ENCODE measurements around the gene TNFRSF21.

DNA sequence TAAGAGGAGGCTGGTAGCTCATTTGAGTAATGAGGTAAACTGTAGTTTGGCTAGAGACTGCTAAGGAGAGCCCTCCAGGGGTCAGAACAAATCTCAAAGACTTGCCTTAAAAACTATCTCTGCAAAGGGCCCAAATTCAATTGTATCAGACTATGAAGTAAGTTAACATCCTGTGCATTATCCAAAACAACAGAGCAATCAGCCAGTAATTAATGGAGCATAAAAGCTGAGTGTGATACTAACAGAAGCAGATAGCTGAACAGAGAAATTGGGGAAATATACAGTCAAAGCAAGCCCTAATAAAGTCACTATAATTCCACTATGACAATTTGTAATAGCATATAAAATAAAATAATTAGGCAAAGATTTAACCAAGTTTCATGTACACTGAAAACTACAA lies 45.8 kb upstream of the TNFRSF21 start:
- TF ChIP-seq, protein P1, sequence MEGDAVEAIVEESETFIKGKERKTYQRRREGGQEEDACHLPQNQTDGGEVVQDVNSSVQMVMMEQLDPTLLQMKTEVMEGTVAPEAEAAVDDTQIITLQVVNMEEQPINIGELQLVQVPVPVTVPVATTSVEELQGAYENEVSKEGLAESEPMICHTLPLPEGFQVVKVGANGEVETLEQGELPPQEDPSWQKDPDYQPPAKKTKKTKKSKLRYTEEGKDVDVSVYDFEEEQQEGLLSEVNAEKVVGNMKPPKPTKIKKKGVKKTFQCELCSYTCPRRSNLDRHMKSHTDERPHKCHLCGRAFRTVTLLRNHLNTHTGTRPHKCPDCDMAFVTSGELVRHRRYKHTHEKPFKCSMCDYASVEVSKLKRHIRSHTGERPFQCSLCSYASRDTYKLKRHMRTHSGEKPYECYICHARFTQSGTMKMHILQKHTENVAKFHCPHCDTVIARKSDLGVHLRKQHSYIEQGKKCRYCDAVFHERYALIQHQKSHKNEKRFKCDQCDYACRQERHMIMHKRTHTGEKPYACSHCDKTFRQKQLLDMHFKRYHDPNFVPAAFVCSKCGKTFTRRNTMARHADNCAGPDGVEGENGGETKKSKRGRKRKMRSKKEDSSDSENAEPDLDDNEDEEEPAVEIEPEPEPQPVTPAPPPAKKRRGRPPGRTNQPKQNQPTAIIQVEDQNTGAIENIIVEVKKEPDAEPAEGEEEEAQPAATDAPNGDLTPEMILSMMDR (IDR thresholded peaks at IDR 0.05), result no peak
- TF ChIP-seq EZH2 (IDR thresholded peaks at IDR 0.05; ENCODE audit: borderline replicate concordance, insufficient read depth, low read depth, low read length, poor library complexity, severe bottlenecking), result no peak
